ENCODE measurements around the gene SPATS2.

SPATS2 gene

DNA sequence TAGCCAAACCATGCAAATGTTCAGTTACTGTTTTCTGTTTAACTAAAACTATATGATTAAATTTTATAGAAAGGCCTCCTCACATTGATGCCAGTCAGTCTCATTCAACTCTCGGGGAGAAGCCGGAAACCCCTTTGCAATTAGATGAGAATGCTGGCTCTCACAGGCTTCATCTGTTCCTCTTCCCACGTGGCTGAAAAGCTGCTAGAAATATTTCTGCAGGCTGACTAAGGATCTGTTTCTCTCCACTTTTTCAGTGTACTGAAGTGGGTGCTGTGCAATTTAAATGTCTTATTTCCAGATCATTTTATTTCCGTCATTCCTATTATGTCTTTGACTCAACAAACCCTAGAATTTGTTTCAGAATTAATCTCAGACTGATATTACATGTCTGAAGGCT lies 154.1 kb downstream of the SPATS2 start:
- no peaks in the 10 kb centered on the region for H4K20me1 ChIP-seq (ENCODE audit: insufficient read depth, low read length)
- no peaks in the 10 kb centered on the region for H3K9me3 ChIP-seq (ENCODE audit: low read length)
- no peaks in the 10 kb centered on the region for H3K27me3 ChIP-seq (ENCODE audit: insufficient read depth, low read length)
- no peak overlapping the region for H3K4me3 ChIP-seq (ENCODE audit: low read depth, low read length, poor library complexity, severe bottlenecking)
- H3K4me1 ChIP-seq (ENCODE audit: insufficient read depth, low read length, severe bottlenecking) = peaks cover 3% of the 10 kb centered on the region
- H3K4me2 ChIP-seq (ENCODE audit: low read length) = no peak overlapping the region
- no peak overlapping the region for H3K9ac ChIP-seq (ENCODE audit: low read length)
- TF ChIP-seq EZH2 (IDR thresholded peaks at IDR 0.05; ENCODE audit: borderline replicate concordance, low read length) (no peak), CTCF (IDR thresholded peaks at IDR 0.05; ENCODE audit: low read length) (no peak)
- H3K79me2 ChIP-seq (ENCODE audit: insufficient read depth, low read length) = no peaks in the 10 kb centered on the region
- no peak overlapping the region for H3K27ac ChIP-seq (ENCODE audit: low read depth, low read length, poor library complexity, severe bottlenecking)
- peaks cover 39% of the 10 kb centered on the region for H3K36me3 ChIP-seq (ENCODE audit: insufficient read depth, low read length)
- H2AFZ ChIP-seq (ENCODE audit: low read length) = no peak overlapping the region
- H3K9me2 ChIP-seq (ENCODE audit: low read depth, low read length) = no peaks in the 10 kb centered on the region
- no peaks in the 10 kb centered on the region for H3F3A ChIP-seq (ENCODE audit: insufficient read depth, low read length)

- Histone ChIP-seq H3K4me2 (ENCODE audit: low read length) (no peak overlapping the region), H2AFZ (ENCODE audit: low read length) (no peak overlapping the region)
- no peak for TF ChIP-seq CTCF (IDR thresholded peaks at IDR 0.05; ENCODE audit: low read length)
- no peak for TF ChIP-seq EZH2 (IDR thresholded peaks at IDR 0.05; ENCODE audit: borderline replicate concordance, low read length)
These were observed 157.5 kb downstream of the SPATS2 start for GRCh38 chr12:49524660-49525324.

DNA sequence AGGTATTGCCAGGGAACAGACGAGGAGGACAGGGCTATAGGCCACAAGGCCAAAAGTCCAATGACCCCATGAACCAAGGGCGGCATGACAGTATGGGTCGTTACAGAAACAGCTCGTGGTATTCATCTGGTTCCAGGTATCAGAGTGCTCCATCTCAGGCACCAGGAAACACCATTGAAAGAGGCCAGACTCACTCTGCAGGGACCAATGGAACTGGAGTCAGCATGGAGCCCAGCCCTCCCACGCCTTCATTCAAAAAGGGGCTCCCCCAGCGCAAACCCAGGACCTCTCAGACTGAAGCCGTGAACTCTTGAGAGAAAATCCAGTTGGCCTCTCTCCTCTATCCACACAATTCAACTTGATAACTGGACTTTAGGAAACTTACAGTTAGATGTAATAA lies 158.7 kb downstream of the SPATS2 start:
- Histone ChIP-seq H3F3A (ENCODE audit: insufficient read depth, low read length) (no peaks in the 10 kb centered on the region), H4K20me1 (ENCODE audit: insufficient read depth, low read length) (no peaks in the 10 kb centered on the region), H2AFZ (ENCODE audit: low read length) (no peak overlapping the region), H3K4me2 (ENCODE audit: low read length) (no peak overlapping the region), H3K9me3 (ENCODE audit: low read length) (no peaks in the 10 kb centered on the region), H3K27ac (ENCODE audit: low read depth, low read length, poor library complexity, severe bottlenecking) (no peak overlapping the region), H3K9me2 (ENCODE audit: low read depth, low read length) (no peaks in the 10 kb centered on the region), H3K27me3 (ENCODE audit: insufficient read depth, low read length) (no peaks in the 10 kb centered on the region), H3K4me3 (ENCODE audit: low read depth, low read length, poor library complexity, severe bottlenecking) (no peak overlapping the region), H3K9ac (ENCODE audit: low read length) (no peak overlapping the region), H3K79me2 (ENCODE audit: insufficient read depth, low read length) (no peaks in the 10 kb centered on the region), H3K36me3 (ENCODE audit: insufficient read depth, low read length) (peaks cover 41% of the 10 kb centered on the region), H3K4me1 (ENCODE audit: insufficient read depth, low read length, severe bottlenecking) (peaks cover 3% of the 10 kb centered on the region)
- TF ChIP-seq EZH2 (IDR thresholded peaks at IDR 0.05; ENCODE audit: borderline replicate concordance, low read length) = no peak
- TF ChIP-seq CTCF (IDR thresholded peaks at IDR 0.05; ENCODE audit: low read length) = no peak

More at GRCh38 chr12:49524660-49525324, 157.5 kb downstream of the SPATS2 start:
- Histone ChIP-seq H3K9me3 (ENCODE audit: low read length) (no peaks in the 10 kb centered on the region), H3F3A (ENCODE audit: insufficient read depth, low read length) (no peaks in the 10 kb centered on the region), H3K9ac (ENCODE audit: low read length) (no peak overlapping the region), H3K4me1 (ENCODE audit: insufficient read depth, low read length, severe bottlenecking) (peaks cover 3% of the 10 kb centered on the region), H3K27ac (ENCODE audit: low read depth, low read length, poor library complexity, severe bottlenecking) (no peak overlapping the region), H3K36me3 (ENCODE audit: insufficient read depth, low read length) (peaks cover 41% of the 10 kb centered on the region), H3K27me3 (ENCODE audit: insufficient read depth, low read length) (no peaks in the 10 kb centered on the region), H3K9me2 (ENCODE audit: low read depth, low read length) (no peaks in the 10 kb centered on the region), H3K79me2 (ENCODE audit: insufficient read depth, low read length) (no peaks in the 10 kb centered on the region), H3K4me3 (ENCODE audit: low read depth, low read length, poor library complexity, severe bottlenecking) (no peak overlapping the region), H4K20me1 (ENCODE audit: insufficient read depth, low read length) (no peaks in the 10 kb centered on the region)

Data from OCI-LY1 (cell line).